Thoracic aorta (tissue), 2 donors: Measurements from ENCODE around the gene PALD1. TPM values are rescaled to one million over a fixed set of nuclear protein-coding genes. Genes with fewer than 3 reads are reported as not detected.

Experiments
- ATAC-seq: fragments of 150-250 bp; one replicate; pipeline ENCODE4 v1.8.0; 2017; ENCODE audit warnings: low read depth; ENCODE audit not compliant: insufficient number of reproducible peaks, low FRiP score
- DNase-seq: peaks from one replicate; pipeline ENCODE4 v3.0.0-alpha.2; 2020; ENCODE audit warnings: low spot score
- H3K27ac ChIP-seq, 2 donors: fragments of 200-600 bp; sonication (generic); 1 replicate in 1 of 2; 2 replicates in 1 of 2; pipeline ENCODE4 v1.5.1; 2016; ENCODE audit warnings: mild to moderate bottlenecking in 2 of 2, moderate library complexity in 2 of 2
- H3K27me3 ChIP-seq: fragments of 200-600 bp; sonication (generic); replicated peaks from 2 replicates; pipeline ENCODE4 v1.6.0; 2016; ENCODE audit warnings: mild to moderate bottlenecking; ENCODE audit not compliant: insufficient read depth
- H3K36me3 ChIP-seq: fragments of 200-600 bp; sonication (generic); one replicate; pipeline ENCODE4 v1.5.1; 2016
- H3K4me1 ChIP-seq, 2 donors: fragments of 200-600 bp; sonication (generic); 1 replicate in 1 of 2; 2 replicates in 1 of 2; pipeline versions ENCODE4 v1.5.1 to v1.6.0; 2016; ENCODE audit warnings: low read depth in 2 of 2, mild to moderate bottlenecking in 1 of 2; ENCODE audit not compliant: control insufficient read depth in 1 of 2
- H3K4me3 ChIP-seq: fragments of 200-600 bp; sonication (generic); 2 replicates; pipeline ENCODE4 v1.5.1; 2016; ENCODE audit warnings: mild to moderate bottlenecking
- H3K9me3 ChIP-seq: fragments of 200-600 bp; sonication (generic); 2 replicates; pipeline ENCODE4 v1.5.1; 2016
- CTCF ChIP-seq: fragments of 200-600 bp; sonication (generic); IDR thresholded peaks from one replicate; pipeline ENCODE4 v1.5.1; 2019; ENCODE audit warnings: antibody characterized with exemption
- total RNA-seq, 2 donors: library from RNA; depleted of rRNA; stranded (reverse); fragments of >200 nt; gene quantifications; one replicate each; pipeline versions ENCODE4 v1.1.0 to v1.2.3, GENCODE V29; 2016

Gene PALD1
- total RNA-seq, 2 donors from 2014 or later: 19.5 to 19.7 TPM

GRCh38 chr10:70540789-70541360, 62.3 kb downstream of the PALD1 start:
- H3K27ac ChIP-seq: no peak overlapping the region
- ATAC-seq (no peak), DNase-seq (no peak)
- no peak overlapping the region for H3K4me3 ChIP-seq
- peaks cover 8% of the 10 kb centered on the region for H3K36me3 ChIP-seq
- no peaks in the 10 kb centered on the region for H3K27me3 ChIP-seq
- no peak for TF ChIP-seq CTCF
- no peaks in the 10 kb centered on the region for H3K4me1 ChIP-seq
- no peaks in the 10 kb centered on the region for H3K9me3 ChIP-seq

GRCh38 chr10:70541736-70542564, 63.4 kb downstream of the PALD1 start:
- Histone ChIP-seq H3K4me3 (no peak overlapping the region), H3K9me3 (no peaks in the 10 kb centered on the region), H3K27ac (no peak overlapping the region), H3K4me1 (no peaks in the 10 kb centered on the region), H3K27me3 (no peaks in the 10 kb centered on the region), H3K36me3 (peaks cover 8% of the 10 kb centered on the region)
- ATAC-seq (no peak), DNase-seq (no peak)
- no peak for TF ChIP-seq CTCF

- ATAC-seq: no peak
- Histone ChIP-seq H3K36me3 (peaks cover 8% of the 10 kb centered on the region), H3K4me1 (no peaks in the 10 kb centered on the region), H3K27ac (no peak overlapping the region), H3K9me3 (no peaks in the 10 kb centered on the region), H3K4me3 (no peak overlapping the region), H3K27me3 (no peaks in the 10 kb centered on the region)
- no peak for TF ChIP-seq CTCF
- DNase-seq: no peak
Measured at GRCh38 chr10:70542565-70542938, 64.0 kb downstream of the PALD1 start.

- TF ChIP-seq CTCF: no peak
- no peak for ATAC-seq
- Histone ChIP-seq H3K27me3 (no peaks in the 10 kb centered on the region), H3K4me1 (no peaks in the 10 kb centered on the region), H3K4me3 (no peak overlapping the region), H3K27ac (no peak overlapping the region), H3K36me3 (peaks cover 8% of the 10 kb centered on the region), H3K9me3 (no peaks in the 10 kb centered on the region)
- no peak for DNase-seq
Measured at GRCh38 chr10:70543911-70544310, 65.3 kb downstream of the PALD1 start.

- TF ChIP-seq CTCF: no peak
- H3K36me3 ChIP-seq: peaks cover 8% of the 10 kb centered on the region
- no peak overlapping the region for H3K4me3 ChIP-seq
- H3K4me1 ChIP-seq: no peaks in the 10 kb centered on the region
- H3K9me3 ChIP-seq: no peaks in the 10 kb centered on the region
- H3K27me3 ChIP-seq: no peaks in the 10 kb centered on the region
- no peak for ATAC-seq
- no peak overlapping the region for H3K27ac ChIP-seq
- no peak for DNase-seq
Measured at GRCh38 chr10:70544431-70545340, 66.1 kb downstream of the PALD1 start.
